Mesendoderm (in vitro differentiated cells): ENCODE data around the gene PCDHB9.
"Not testable (repeated sequence)": the region's sequence is repeated elsewhere in the genome, so short reads cannot be mapped to it uniquely, and the experiment has no call there.

Experiments used
- DNase-seq: peaks from one replicate; pipeline ENCODE4 v3.0.0; 2013
- H2AK5ac ChIP-seq: 2 replicates; pipeline ENCODE4 v1.6.1; 2013; ENCODE audit warnings: low read length, inconsistent platforms
- H2BK120ac ChIP-seq: 2 replicates; pipeline ENCODE4 v1.6.1; 2013; ENCODE audit warnings: low read depth, mild to moderate bottlenecking, low read length, moderate library complexity, mixed read lengths
- H2BK15ac ChIP-seq: replicated peaks from 2 replicates; pipeline ENCODE4 v1.6.1; 2013; ENCODE audit warnings: low read depth, mild to moderate bottlenecking, moderate library complexity
- H2BK5ac ChIP-seq: 2 replicates; pipeline ENCODE4 v1.6.1; 2013; ENCODE audit warnings: low read length, inconsistent platforms
- H3K18ac ChIP-seq: 2 replicates; pipeline ENCODE4 v1.6.1; 2013; ENCODE audit warnings: mild to moderate bottlenecking, low read length, mixed read lengths
- H3K23ac ChIP-seq: one replicate; pipeline ENCODE4 v1.6.1; 2013; ENCODE audit warnings: low read length
- H3K27ac ChIP-seq: 2 replicates; pipeline ENCODE4 v1.5.1; 2013; ENCODE audit warnings: low read depth, mild to moderate bottlenecking, inconsistent platforms, low read length, moderate library complexity
- H3K27me3 ChIP-seq: 2 replicates; pipeline ENCODE4 v1.6.1; 2013; ENCODE audit warnings: low read length, control low read depth, mild to moderate bottlenecking, inconsistent platforms; ENCODE audit not compliant: insufficient read depth, poor library complexity
- H3K36me3 ChIP-seq: 2 replicates; pipeline ENCODE4 v1.6.1; 2013; ENCODE audit warnings: low read length, inconsistent platforms; ENCODE audit not compliant: control insufficient read depth, insufficient read depth
- H3K4ac ChIP-seq: one replicate; pipeline ENCODE4 v1.6.1; 2013; ENCODE audit warnings: low read depth, mild to moderate bottlenecking, low read length, moderate library complexity
- H3K4me1 ChIP-seq: 2 replicates; pipeline ENCODE4 v1.6.1; 2013; ENCODE audit warnings: low read depth, low read length, inconsistent platforms; ENCODE audit not compliant: control insufficient read depth
- H3K4me2 ChIP-seq: 2 replicates; pipeline ENCODE4 v1.6.1; 2013; ENCODE audit warnings: low read length
- H3K4me3 ChIP-seq: 2 replicates; pipeline ENCODE4 v1.5.1; 2013; ENCODE audit warnings: mild to moderate bottlenecking, low read length
- H3K56ac ChIP-seq: one replicate; pipeline ENCODE4 v1.6.1; 2013; ENCODE audit warnings: low read length
- H3K79me1 ChIP-seq: 2 replicates; pipeline ENCODE4 v1.6.1; 2013; ENCODE audit warnings: low read length, inconsistent platforms
- H3K79me2 ChIP-seq: 2 replicates; pipeline ENCODE4 v1.6.1; 2013; ENCODE audit warnings: mild to moderate bottlenecking, low read length; ENCODE audit not compliant: control insufficient read depth, insufficient read depth
- H3K9ac ChIP-seq: 2 replicates; pipeline ENCODE4 v1.6.1; 2013; ENCODE audit warnings: low read length, inconsistent platforms
- H4K5ac ChIP-seq: one replicate; pipeline ENCODE4 v1.6.1; 2013; ENCODE audit warnings: low read length
- H4K8ac ChIP-seq: one replicate; pipeline ENCODE4 v1.6.1; 2013; ENCODE audit warnings: low read depth, mild to moderate bottlenecking, control low read depth, low read length, moderate library complexity
- whole genome bisulfite sequencing: extraction: QIAGEN DNeasy Blood & Tissue Kit; methylation state at CpG from one replicate; pipeline ENCODE4 v1.1.7; 2013; ENCODE audit warnings: low lambda C conversion rate, missing lambda C conversion rate; ENCODE audit not compliant: insufficient coverage; ENCODE audit errors: extremely low coverage; 5-methylcytosine and 5-hydroxymethylcytosine counted together

The PCDHB9 gene

GRCh38 chr5:141215504-141215903 is 28.5 kb downstream of the PCDHB9 start:
- not testable (repeated sequence) for H3K4me1 ChIP-seq, H3K79me1 ChIP-seq, DNase-seq, H3K9ac ChIP-seq, H3K27ac ChIP-seq, H2AK5ac ChIP-seq, H3K27me3 ChIP-seq, H3K23ac ChIP-seq, H3K4me3 ChIP-seq, H3K56ac ChIP-seq, H3K4me2 ChIP-seq, H2BK120ac ChIP-seq, H3K36me3 ChIP-seq, H3K18ac ChIP-seq, H3K79me2 ChIP-seq, H2BK5ac ChIP-seq, H4K8ac ChIP-seq, H2BK15ac ChIP-seq, H3K4ac ChIP-seq, H4K5ac ChIP-seq
- WGBS, result no CpG with 5 or more reads among the region's 40 CpGs

GRCh38 chr5:141216035-141216434 is 29.1 kb downstream of the PCDHB9 start:
- H3K79me1 ChIP-seq, H3K4ac ChIP-seq, H3K56ac ChIP-seq, H3K18ac ChIP-seq, H3K27me3 ChIP-seq, H3K9ac ChIP-seq, H3K27ac ChIP-seq, H2BK15ac ChIP-seq, H2BK120ac ChIP-seq, H3K4me2 ChIP-seq, H3K23ac ChIP-seq, H3K4me1 ChIP-seq, H4K5ac ChIP-seq, H2AK5ac ChIP-seq, H3K4me3 ChIP-seq, H4K8ac ChIP-seq, H3K79me2 ChIP-seq, H3K36me3 ChIP-seq, H2BK5ac ChIP-seq, DNase-seq: not testable (repeated sequence)
- WGBS, result no CpG with 5 or more reads among the region's 26 CpGs

DNA sequence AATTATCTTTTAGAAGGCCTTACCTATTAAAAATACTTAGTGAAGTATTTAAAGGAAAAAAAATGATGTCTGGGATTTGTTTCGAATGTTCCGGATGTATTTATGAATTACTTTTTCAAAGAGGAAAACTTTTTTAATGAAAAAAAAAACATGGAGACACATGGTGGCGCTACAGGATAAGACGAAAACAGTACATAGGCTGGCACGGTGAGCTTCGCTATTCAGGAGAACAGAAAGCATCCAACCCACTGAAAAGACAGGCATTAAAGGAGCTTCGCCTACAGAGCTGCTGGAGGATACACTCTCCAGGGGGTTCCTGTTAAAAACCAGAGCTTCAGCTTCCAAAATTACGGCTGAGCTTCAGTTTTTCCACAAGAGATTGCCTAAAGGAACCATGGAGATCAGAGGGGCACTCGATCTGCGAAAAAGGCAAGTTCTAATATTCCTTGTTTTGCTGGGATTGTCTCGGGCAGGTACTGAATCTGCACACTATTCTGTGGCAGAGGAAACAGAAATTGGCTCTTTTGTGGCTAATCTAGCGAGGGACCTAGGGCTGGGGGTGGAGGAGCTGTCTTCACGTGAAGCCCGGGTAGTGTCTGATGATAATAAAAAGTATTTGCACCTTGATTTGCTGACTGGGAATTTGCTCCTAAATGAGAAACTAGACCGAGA is 36.3 kb downstream of the PCDHB9 start, which contains the start of gene PCDHB14:
Gene PCDHB14, plus strand, starts transcription at position 232 of the 672 bp plus-strand sequence. Its CDS starts 163 bp downstream, at position 395.
- no peak within 1 kb of the TSS for H3K27ac ChIP-seq
- peak within 1 kb of the TSS; percentile 90 for H3K18ac ChIP-seq
- H3K27me3 ChIP-seq, result no peaks in the 10 kb centered on the region
- H3K56ac ChIP-seq, result peak within 1 kb of the TSS; percentile 71
- peak; percentile 86 for DNase-seq
- H4K5ac ChIP-seq, result no peak within 1 kb of the TSS
- H2BK15ac ChIP-seq, result no peak within 1 kb of the TSS
- WGBS, result no CpG with 5 or more reads among the region's 15 CpGs
- H3K4me1 ChIP-seq, result no peaks in the 10 kb centered on the region
- H3K79me2 ChIP-seq, result no peaks in the 10 kb centered on the region
- no peak within 1 kb of the TSS for H2AK5ac ChIP-seq
- no peaks in the 10 kb centered on the region for H3K79me1 ChIP-seq
- no peaks in the 10 kb centered on the region for H3K36me3 ChIP-seq
- H2BK120ac ChIP-seq, result no peak within 1 kb of the TSS
- no peak within 1 kb of the TSS for H3K4me3 ChIP-seq
- no peak within 1 kb of the TSS for H4K8ac ChIP-seq
- H3K4ac ChIP-seq, result peak within 1 kb of the TSS; percentile 81
- H2BK5ac ChIP-seq, result no peak within 1 kb of the TSS
- H3K23ac ChIP-seq, result no peak within 1 kb of the TSS
- H3K9ac ChIP-seq, result peak within 1 kb of the TSS; percentile 54
- no peak within 1 kb of the TSS for H3K4me2 ChIP-seq

DNA sequence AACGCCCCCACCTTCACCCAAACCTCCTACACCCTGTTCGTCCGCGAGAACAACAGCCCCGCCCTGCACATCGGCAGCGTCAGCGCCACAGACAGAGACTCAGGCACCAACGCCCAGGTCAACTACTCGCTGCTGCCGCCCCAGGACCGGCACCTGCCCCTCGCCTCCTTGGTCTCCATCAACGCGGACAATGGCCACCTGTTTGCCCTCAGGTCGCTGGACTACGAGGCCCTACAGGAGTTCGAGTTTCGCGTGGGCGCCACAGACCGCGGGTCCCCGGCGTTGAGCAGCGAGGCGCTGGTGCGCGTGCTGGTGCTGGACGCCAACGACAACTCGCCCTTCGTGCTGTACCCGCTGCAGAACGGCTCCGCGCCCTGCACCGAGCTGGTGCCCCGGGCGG is 37.9 kb downstream of the PCDHB9 start:
- not testable (repeated sequence) for H2AK5ac ChIP-seq, H3K36me3 ChIP-seq, H3K4me1 ChIP-seq, H3K27ac ChIP-seq, H3K4me3 ChIP-seq, H3K23ac ChIP-seq, H2BK15ac ChIP-seq, H2BK120ac ChIP-seq, H3K27me3 ChIP-seq, H3K18ac ChIP-seq, H3K4me2 ChIP-seq, H4K8ac ChIP-seq, H3K79me1 ChIP-seq, H4K5ac ChIP-seq, H2BK5ac ChIP-seq, H3K56ac ChIP-seq, H3K9ac ChIP-seq, DNase-seq, H3K79me2 ChIP-seq, H3K4ac ChIP-seq
- WGBS, result no CpG with 5 or more reads among the region's 40 CpGs

- H3K4me1 ChIP-seq, H2BK120ac ChIP-seq, H3K36me3 ChIP-seq, H3K4ac ChIP-seq, H2AK5ac ChIP-seq, H4K8ac ChIP-seq, H3K4me3 ChIP-seq, H3K79me1 ChIP-seq, H3K4me2 ChIP-seq, H3K27me3 ChIP-seq, H3K23ac ChIP-seq, DNase-seq, H3K9ac ChIP-seq, H3K18ac ChIP-seq, H4K5ac ChIP-seq, H2BK5ac ChIP-seq, H3K56ac ChIP-seq, H3K79me2 ChIP-seq, H2BK15ac ChIP-seq, H3K27ac ChIP-seq: not testable (repeated sequence)
- WGBS, result no CpG with 5 or more reads among the region's 30 CpGs
Measured at GRCh38 chr5:141225421-141225820, 38.5 kb downstream of the PCDHB9 start.

- Histone ChIP-seq H2BK15ac (no peak overlapping the region), H2BK120ac (no peak overlapping the region), H3K79me2 (no peaks in the 10 kb centered on the region), H3K36me3 (no peaks in the 10 kb centered on the region), H3K27me3 (no peaks in the 10 kb centered on the region), H4K5ac (no peak overlapping the region), H2AK5ac (no peak overlapping the region), H3K4me1 (no peaks in the 10 kb centered on the region), H2BK5ac (no peak overlapping the region), H3K79me1 (no peaks in the 10 kb centered on the region), H4K8ac (no peak overlapping the region), H3K4ac (no peak overlapping the region), H3K27ac (no peak overlapping the region), H3K18ac (no peak overlapping the region), H3K56ac (no peak overlapping the region), H3K4me2 (no peak overlapping the region), H3K9ac (no peak overlapping the region), H3K23ac (no peak overlapping the region), H3K4me3 (no peak overlapping the region)
- WGBS, result no CpG with 5 or more reads among the region's 15 CpGs
- peak; percentile 11 for DNase-seq
Measured at GRCh38 chr5:141234109-141234667, 47.2 kb downstream of the PCDHB9 start.
